KOPT-K1 (cell line): Measurements from ENCODE around the gene TECTA.

ENCODE experiments used
- H3K27ac ChIP-seq: fragments of 200-600 bp; sonication (generic); 2 replicates; pipeline ENCODE4 v1.5.1; 2016; ENCODE audit warnings: antibody characterized with exemption, mild to moderate bottlenecking, low read depth, low read length; ENCODE audit not compliant: poor library complexity, severe bottlenecking
- H3K36me3 ChIP-seq: fragments of 200-600 bp; sonication (generic); 2 replicates; pipeline ENCODE4 v1.5.1; 2017; ENCODE audit warnings: antibody characterized with exemption, mild to moderate bottlenecking, low read length, moderate library complexity; ENCODE audit not compliant: insufficient read depth
- H3K9me3 ChIP-seq: fragments of 200-600 bp; sonication (generic); 2 replicates; pipeline ENCODE4 v1.5.1; 2017; ENCODE audit warnings: antibody characterized with exemption, low read length, mild to moderate bottlenecking; ENCODE audit not compliant: insufficient read depth, poor library complexity, severe bottlenecking

TECTA gene

DNA sequence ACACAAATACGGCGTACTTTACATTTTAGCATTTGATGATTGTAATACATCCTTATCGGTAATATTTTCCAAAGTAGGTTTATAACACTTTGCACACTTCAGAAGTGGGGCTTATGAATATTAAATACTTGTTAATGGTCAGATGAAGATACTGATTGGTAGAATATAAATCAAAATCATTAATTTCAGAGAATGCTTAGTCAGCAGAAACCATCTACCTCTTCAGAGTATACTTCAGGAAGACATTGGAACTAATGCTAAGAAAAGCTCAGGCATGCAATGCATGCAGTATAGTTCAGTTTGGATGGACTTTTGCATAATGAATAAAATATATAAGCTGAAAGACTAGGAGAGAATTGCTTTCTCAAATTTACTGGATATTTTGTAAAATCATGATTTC is 19.7 kb upstream of the TECTA start:
- H3K36me3 ChIP-seq = 0 out of 2 replicates have a peak, but pooled peaks cover 2% of the 10 kb centered on the region
- no peaks in the 10 kb centered on the region for H3K9me3 ChIP-seq
- no peak overlapping the region for H3K27ac ChIP-seq

GRCh38 chr11:121082219-121082618 is 18.8 kb upstream of the TECTA start:
- Histone ChIP-seq H3K9me3 (no peaks in the 10 kb centered on the region), H3K36me3 (peaks cover 11% of the 10 kb centered on the region; the same call in 1 of the 2 replicates), H3K27ac (no peak overlapping the region)

GRCh38 chr11:121082670-121083069 is 18.4 kb upstream of the TECTA start:
- Histone ChIP-seq H3K36me3 (peaks cover 15% of the 10 kb centered on the region; the same call in 1 of the 2 replicates), H3K27ac (no peak overlapping the region), H3K9me3 (no peaks in the 10 kb centered on the region)

- peaks cover 17% of the 10 kb centered on the region for H3K36me3 ChIP-seq
- no peaks in the 10 kb centered on the region for H3K9me3 ChIP-seq
- no peak overlapping the region for H3K27ac ChIP-seq
These were observed 14.2 kb upstream of the TECTA start for GRCh38 chr11:121086866-121087265.

DNA sequence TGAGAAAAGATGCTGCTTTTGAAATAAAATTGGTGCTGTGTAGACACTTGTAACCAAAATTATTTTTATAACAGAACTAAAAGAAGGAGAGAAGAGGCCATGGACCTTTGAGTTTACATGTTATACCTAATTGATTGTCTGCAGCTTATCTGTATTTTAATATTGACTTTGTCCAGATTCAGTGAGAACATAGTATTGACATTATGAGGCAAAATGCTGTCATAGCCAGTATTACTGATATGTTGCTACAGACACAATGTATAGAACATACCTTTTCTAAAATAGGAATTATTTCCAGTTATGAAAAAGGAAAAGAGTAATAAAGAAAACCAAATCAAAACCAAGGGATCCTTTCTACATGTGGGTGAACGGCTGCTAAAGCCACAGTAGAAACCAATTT is 11.5 kb upstream of the TECTA start:
- peaks cover 17% of the 10 kb centered on the region for H3K36me3 ChIP-seq
- no peak overlapping the region for H3K27ac ChIP-seq
- H3K9me3 ChIP-seq = no peaks in the 10 kb centered on the region

- Histone ChIP-seq H3K9me3 (no peaks in the 10 kb centered on the region), H3K36me3 (peaks cover 17% of the 10 kb centered on the region), H3K27ac (no peak overlapping the region)
These were observed 10.8 kb upstream of the TECTA start for GRCh38 chr11:121090145-121090721.

DNA sequence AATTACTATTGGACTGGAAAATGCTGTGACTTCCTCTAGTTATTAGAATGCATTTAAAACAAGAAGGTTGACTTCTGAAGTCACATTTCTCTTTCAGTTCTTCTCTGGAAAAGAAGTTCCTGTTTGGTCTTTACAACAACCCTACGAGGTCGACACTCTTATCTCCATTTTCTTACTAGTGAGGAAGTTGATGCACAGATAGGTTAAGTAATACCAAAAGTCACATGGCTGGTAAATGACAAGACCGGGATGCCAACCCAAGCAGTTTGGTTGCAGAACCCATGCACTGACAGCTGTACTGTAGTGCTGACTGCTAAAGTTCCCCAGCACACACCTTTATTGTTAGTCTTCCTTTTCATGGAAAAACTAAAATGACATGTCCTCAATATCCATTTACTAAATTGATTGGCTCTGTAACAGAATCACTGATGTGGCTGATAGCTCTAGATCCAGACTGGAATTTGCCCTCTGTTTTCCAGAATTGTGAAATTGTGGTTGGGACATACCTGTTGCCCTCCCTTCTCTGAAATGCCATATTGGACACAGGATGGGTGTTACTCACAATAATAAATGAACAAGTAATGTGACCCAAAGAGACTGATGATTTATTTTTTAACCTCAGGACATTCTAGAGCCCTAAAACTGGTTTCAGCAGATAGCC is 9.4 kb upstream of the TECTA start:
- peaks cover 13% of the 10 kb centered on the region for H3K36me3 ChIP-seq

GRCh38 chr11:121095561-121095960 is 5.5 kb upstream of the TECTA start:
- H3K9me3 ChIP-seq = no peaks in the 10 kb centered on the region
- H3K36me3 ChIP-seq = no peaks in the 10 kb centered on the region
- H3K27ac ChIP-seq = no peak overlapping the region

More for the DNA sequence above, 9.4 kb upstream of the TECTA start:
- H3K9me3 ChIP-seq = no peaks in the 10 kb centered on the region
- H3K27ac ChIP-seq = no peak overlapping the region

- H3K27ac ChIP-seq = no peak overlapping the region
- no peaks in the 10 kb centered on the region for H3K36me3 ChIP-seq
These were observed 1.7 kb upstream of the TECTA start for GRCh38 chr11:121099364-121099763.

DNA sequence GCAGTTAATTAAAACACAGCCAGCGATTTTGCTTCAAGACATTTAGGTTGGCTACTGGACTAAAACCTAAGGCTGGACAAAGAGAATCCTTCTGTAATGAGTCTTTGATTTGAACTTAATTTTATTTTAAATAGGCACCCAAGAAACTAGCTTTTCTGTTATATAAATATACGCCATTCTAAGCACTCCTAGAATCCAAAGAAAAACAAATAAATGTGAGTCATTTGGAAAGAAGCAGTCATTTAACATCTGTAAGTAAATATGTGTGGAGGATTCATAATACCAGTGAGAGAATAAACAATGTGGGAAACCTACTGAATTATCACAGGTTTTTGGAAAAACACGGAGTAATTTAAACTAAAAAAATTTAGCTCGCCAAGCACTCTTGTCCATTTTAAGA is 1.2 kb upstream of the TECTA start:
- H3K36me3 ChIP-seq = no peaks in the 10 kb centered on the region

More at GRCh38 chr11:121099364-121099763, 1.7 kb upstream of the TECTA start:
- no peaks in the 10 kb centered on the region for H3K9me3 ChIP-seq

GRCh38 chr11:121104312-121104762 is 3.3 kb downstream of the TECTA start:
- Histone ChIP-seq H3K27ac (no peak overlapping the region), H3K36me3 (no peaks in the 10 kb centered on the region), H3K9me3 (no peaks in the 10 kb centered on the region)

More for the DNA sequence above, 1.2 kb upstream of the TECTA start:
- Histone ChIP-seq H3K9me3 (no peaks in the 10 kb centered on the region), H3K27ac (no peak overlapping the region)

DNA sequence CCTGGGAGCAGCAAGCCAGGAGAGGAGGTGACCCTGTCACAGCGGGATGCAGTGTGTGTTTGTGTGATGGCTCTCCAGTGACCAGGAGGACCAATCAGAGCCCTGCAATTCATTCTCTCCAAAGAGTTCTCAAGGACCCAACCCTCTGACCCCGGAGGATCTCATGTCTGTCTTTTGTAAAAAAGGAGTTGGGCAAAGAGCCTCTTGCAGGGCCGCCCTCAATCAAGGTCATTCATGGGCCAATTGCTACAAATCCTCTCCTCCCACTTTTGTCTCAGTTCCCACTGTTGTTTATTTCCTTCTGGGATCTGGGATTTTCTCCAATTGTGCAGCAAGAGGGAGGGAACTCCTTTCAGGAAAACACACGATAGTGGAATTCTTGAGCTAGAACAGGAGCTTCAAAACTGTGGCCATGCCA is 4.0 kb downstream of the TECTA start:
- Histone ChIP-seq H3K9me3 (no peaks in the 10 kb centered on the region), H3K36me3 (no peaks in the 10 kb centered on the region), H3K27ac (no peak overlapping the region)

DNA sequence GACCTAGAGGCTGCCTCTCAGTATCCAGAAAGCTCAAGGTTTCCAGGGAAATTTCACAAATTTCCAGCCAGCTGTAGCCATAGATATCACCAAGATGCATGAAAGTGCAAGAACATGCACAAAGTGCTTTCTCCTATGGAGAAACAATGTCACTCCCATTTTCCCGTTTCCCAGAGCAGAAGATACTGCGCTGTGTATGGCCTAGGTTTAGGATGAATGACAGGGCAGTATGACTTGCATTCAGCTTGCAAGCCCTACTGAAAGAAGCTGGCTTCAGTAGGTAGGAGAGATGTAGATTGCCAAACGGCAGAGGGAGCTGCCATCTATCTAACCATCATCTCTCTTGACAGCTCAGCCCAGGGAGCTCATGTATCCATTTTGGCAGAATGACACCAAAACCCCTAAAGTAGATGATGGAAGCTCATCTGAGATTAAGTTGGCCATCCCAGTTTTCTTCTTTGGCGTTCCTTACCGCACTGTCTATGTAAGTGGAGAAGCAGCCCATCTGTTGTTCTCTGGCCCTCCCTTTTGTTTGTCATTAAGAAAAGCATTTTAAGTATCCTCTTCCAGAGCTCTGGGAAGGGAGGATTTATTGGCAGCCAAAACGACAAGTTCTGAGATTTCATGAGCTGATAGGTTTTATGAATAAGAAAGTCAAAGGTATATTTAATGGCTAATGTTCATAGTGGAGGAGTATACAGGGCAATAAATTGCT is 4.6 kb downstream of the TECTA start:
- Histone ChIP-seq H3K27ac (no peak overlapping the region), H3K36me3 (no peaks in the 10 kb centered on the region), H3K9me3 (no peaks in the 10 kb centered on the region)

GRCh38 chr11:121106812-121107211 is 5.8 kb downstream of the TECTA start:
- no peaks in the 10 kb centered on the region for H3K36me3 ChIP-seq
- H3K27ac ChIP-seq = no peak overlapping the region
- H3K9me3 ChIP-seq = no peaks in the 10 kb centered on the region

DNA sequence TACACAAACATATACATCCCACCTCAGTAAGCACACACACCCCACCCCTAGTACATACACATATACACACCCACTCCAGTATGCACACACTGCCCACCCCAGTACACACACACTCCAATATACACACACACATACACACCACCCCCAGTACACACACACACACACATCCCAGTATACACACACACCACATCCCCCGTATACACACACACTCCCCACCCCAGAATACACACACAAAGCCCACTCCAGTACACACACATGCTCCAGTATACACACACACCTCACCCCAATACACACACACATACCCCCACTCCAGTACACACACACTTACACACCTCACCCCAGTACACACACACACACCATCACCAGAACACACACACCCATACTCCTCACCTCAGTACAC is 7.4 kb downstream of the TECTA start:
- H3K9me3 ChIP-seq = no peaks in the 10 kb centered on the region
- H3K36me3 ChIP-seq = no peaks in the 10 kb centered on the region
- H3K27ac ChIP-seq = no peak overlapping the region
